HepG2 (cell line): ENCODE measurements around the gene SMCO4. TPM values are rescaled to one million over a fixed set of nuclear protein-coding genes. Genes with fewer than 3 reads are reported as not detected.

Experiments used
- AGO1 ChIP-seq: fragments of 200-400 bp; formaldehyde crosslinking; IDR thresholded peaks from 2 replicates; pipeline ENCODE4 v1.6.1; 2017; ENCODE audit warnings: mild to moderate bottlenecking, low read depth, low read length, moderate library complexity; ENCODE audit not compliant: poor library complexity, severe bottlenecking
- ARNT2 ChIP-seq: sonication (generic); formaldehyde crosslinking; IDR thresholded peaks from 2 replicates; pipeline ENCODE4 v1.8.0; 2022; ENCODE audit warnings: mild to moderate bottlenecking, low read depth, missing genetic modification reagents, moderate library complexity
- FOXP4 ChIP-seq: sonication (generic); formaldehyde crosslinking; IDR thresholded peaks from 2 replicates; pipeline ENCODE4 v1.4.0; 2020; ENCODE audit warnings: missing genetic modification reagents
- HDAC2 ChIP-seq: sonication (generic); formaldehyde crosslinking; IDR thresholded peaks from 2 replicates; pipeline ENCODE4 v1.4.0; 2020; ENCODE audit warnings: missing genetic modification reagents
- HDAC6 ChIP-seq: fragments of 200-600 bp; sonication (generic); IDR thresholded peaks from 2 replicates; pipeline ENCODE4 v1.7.0; 2017; ENCODE audit warnings: mild to moderate bottlenecking, antibody characterized with exemption, low read length, low read depth
- KLF12 ChIP-seq: sonication (generic); formaldehyde crosslinking; IDR thresholded peaks from 2 replicates; pipeline ENCODE4 v1.4.0; 2020; ENCODE audit warnings: missing genetic modification reagents, borderline replicate concordance
- MTF1 ChIP-seq: sonication (generic); formaldehyde crosslinking; IDR thresholded peaks from 2 replicates; pipeline ENCODE4 v1.5.0; 2020; ENCODE audit warnings: missing genetic modification reagents
- MXD4 ChIP-seq: IDR thresholded peaks from 2 replicates; pipeline ENCODE4 v1.6.1; 2016; ENCODE audit warnings: mild to moderate bottlenecking, missing biosample characterization, missing genetic modification reagents
- NR2F2 ChIP-seq: IDR thresholded peaks from 2 replicates; pipeline ENCODE4 v1.6.1; 2012; ENCODE audit warnings: low read depth, inconsistent platforms, borderline replicate concordance
- SAP130 ChIP-seq: IDR thresholded peaks from 2 replicates; pipeline ENCODE4 v1.6.1; 2016; ENCODE audit warnings: low read depth
- SMARCC2 ChIP-seq: fragments of 450-650 bp; IDR thresholded peaks from 2 replicates; pipeline ENCODE4 v1.6.1; 2017; ENCODE audit warnings: antibody characterized with exemption, mild to moderate bottlenecking
- SP140L ChIP-seq: sonication (generic); formaldehyde crosslinking; IDR thresholded peaks from 2 replicates; pipeline ENCODE4 v1.4.0; 2020; ENCODE audit warnings: missing genetic modification reagents, borderline replicate concordance
- TEAD3 ChIP-seq: optimal IDR thresholded peaks from 2 replicates; pipeline ENCODE3; 2016; ENCODE audit warnings: borderline replicate concordance
- ZGPAT ChIP-seq: IDR thresholded peaks from 2 replicates; pipeline ENCODE4 v1.6.1; 2016; ENCODE audit warnings: mild to moderate bottlenecking
- ZKSCAN1 ChIP-seq: fragments of 150-350 bp; IDR thresholded peaks from 2 replicates; pipeline ENCODE4 v1.6.1; 2014; ENCODE audit warnings: low read length
- ZNF264 ChIP-seq: sonication (generic); formaldehyde crosslinking; IDR thresholded peaks from 2 replicates; pipeline ENCODE4 v1.4.0; 2020; ENCODE audit warnings: missing genetic modification reagents
- ZNF350 ChIP-seq: sonication (generic); formaldehyde crosslinking; IDR thresholded peaks from 2 replicates; pipeline ENCODE4 v1.4.0; 2020; ENCODE audit warnings: mild to moderate bottlenecking, low read depth, missing genetic modification reagents, borderline replicate concordance
- ZNF564 ChIP-seq: sonication (generic); formaldehyde crosslinking; IDR thresholded peaks from 2 replicates; pipeline ENCODE4 v1.8.1; 2023; ENCODE audit warnings: mild to moderate bottlenecking, missing genetic modification reagents
- polyA plus RNA-seq, 8 experiments: library from polyadenylated mRNA; depleted of rRNA in 3 of 8; stranded (reverse) in 7 of 8; unstranded in 1 of 8; fragments of >200 nt; fragmentation: Illumina TruSeq in 4 of 8; extraction: Trizol in 4 of 8; gene quantifications; 2 replicates each; pipeline versions ENCODE4 v1.2.1 to v1.2.3, GENCODE V29; 2011 to 2016; ENCODE audit warnings: low read depth in 4 of 8, missing spikeins in 1 of 8, mixed read lengths in 1 of 8; ENCODE audit not compliant: insufficient read depth in 1 of 8
- total RNA-seq, 5 experiments: library from RNA; depleted of rRNA; stranded (reverse); fragments of >200 nt; fragmentation: Illumina TruSeq; extraction: Trizol; gene quantifications; 2 replicates each; pipeline ENCODE4 v1.2.3, GENCODE V29; 2016; ENCODE audit warnings: low read depth in 1 of 5
- TF ChIP-seq, protein P1 (sequence below): sonication (generic); formaldehyde crosslinking; IDR thresholded peaks from 2 replicates; pipeline ENCODE4 v1.8.0; 2022; ENCODE audit warnings: mild to moderate bottlenecking, missing genetic modification reagents
- TF ChIP-seq, protein P2 (sequence below): IDR thresholded peaks from 2 replicates; pipeline ENCODE4 v1.6.1; 2016; ENCODE audit warnings: low read depth, control low read depth
- TF ChIP-seq, protein P3 (sequence below): sonication (generic); formaldehyde crosslinking; IDR thresholded peaks from 2 replicates; pipeline ENCODE4 v1.4.0; 2020; ENCODE audit warnings: missing genetic modification reagents, borderline replicate concordance
- TF ChIP-seq, protein P4 (sequence below): sonication (generic); formaldehyde crosslinking; IDR thresholded peaks from 2 replicates; pipeline ENCODE4 v1.8.1; 2023; ENCODE audit warnings: missing genetic modification reagents, inconsistent platforms, borderline replicate concordance

SMCO4 gene
- total and polyA plus RNA-seq, 2 of the 13 experiments (the other 11 are each of a cell fraction or from before 2014, with no cell fraction given): 10.6 to 28.5 TPM

DNA sequence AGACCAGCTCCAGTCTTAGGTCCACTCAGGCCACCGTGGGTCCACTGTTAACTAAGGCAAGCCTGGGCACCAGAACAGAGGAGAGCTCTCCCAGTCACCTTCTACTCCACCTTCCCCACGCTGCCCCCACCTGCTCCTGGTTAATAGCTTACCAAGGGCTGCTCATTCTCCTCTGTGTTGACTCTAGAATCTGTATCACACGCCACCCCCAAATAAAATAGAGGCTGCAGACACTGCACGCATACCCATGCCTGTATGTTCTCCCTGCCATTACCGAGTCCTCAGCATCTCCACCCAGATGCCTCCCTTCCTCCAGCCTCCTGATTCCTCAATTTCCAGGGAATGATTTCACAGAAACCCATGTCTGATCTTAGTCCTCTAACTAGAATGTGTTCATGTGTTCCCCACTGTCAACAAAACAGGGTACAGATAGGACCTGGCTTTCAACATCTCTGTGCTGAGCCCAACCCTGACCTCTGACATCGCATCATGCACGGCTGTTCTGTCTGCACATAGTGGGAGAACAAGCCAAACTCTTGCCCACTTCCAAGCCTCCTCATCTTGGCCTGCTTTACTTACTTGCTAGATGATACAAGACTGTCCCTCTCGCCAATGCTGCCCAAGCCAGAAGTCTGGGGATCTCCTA is 49.8 kb downstream of the SMCO4 start (continued):
- TF ChIP-seq, protein P1, sequence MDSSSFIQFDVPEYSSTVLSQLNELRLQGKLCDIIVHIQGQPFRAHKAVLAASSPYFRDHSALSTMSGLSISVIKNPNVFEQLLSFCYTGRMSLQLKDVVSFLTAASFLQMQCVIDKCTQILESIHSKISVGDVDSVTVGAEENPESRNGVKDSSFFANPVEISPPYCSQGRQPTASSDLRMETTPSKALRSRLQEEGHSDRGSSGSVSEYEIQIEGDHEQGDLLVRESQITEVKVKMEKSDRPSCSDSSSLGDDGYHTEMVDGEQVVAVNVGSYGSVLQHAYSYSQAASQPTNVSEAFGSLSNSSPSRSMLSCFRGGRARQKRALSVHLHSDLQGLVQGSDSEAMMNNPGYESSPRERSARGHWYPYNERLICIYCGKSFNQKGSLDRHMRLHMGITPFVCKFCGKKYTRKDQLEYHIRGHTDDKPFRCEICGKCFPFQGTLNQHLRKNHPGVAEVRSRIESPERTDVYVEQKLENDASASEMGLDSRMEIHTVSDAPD: peak; percentile 81; the same call in 1 of the 2 replicates
- TF ChIP-seq ZNF264 (no peak), SP140L (CRISPR knock-in tag) (no peak), HDAC6 (no peak), ZNF350 (CRISPR knock-in tag) (peak; percentile 38; the same call in 1 of the 2 replicates), ZNF564 (CRISPR knock-in tag) (no peak), KLF12 (CRISPR knock-in tag) (no peak), ZKSCAN1 (peak; percentile 77), SAP130 (CRISPR knock-in tag) (no peak), HDAC2 (no peak; the same call in 1 of the 2 replicates), TEAD3 (CRISPR knock-in tag) (no peak), ZGPAT (0 out of 2 replicates have a peak, but pooled peaks have one; percentile 53), AGO1 (no peak), ARNT2 (no peak), NR2F2 (peak; percentile 71; the same call in 1 of the 2 replicates), SMARCC2 (no peak), FOXP4 (CRISPR knock-in tag) (peak; percentile 69), MXD4 (CRISPR knock-in tag) (peak; percentile 55; the same call in 1 of the 2 replicates), MTF1 (CRISPR knock-in tag) (no peak)
- TF ChIP-seq, protein P2, sequence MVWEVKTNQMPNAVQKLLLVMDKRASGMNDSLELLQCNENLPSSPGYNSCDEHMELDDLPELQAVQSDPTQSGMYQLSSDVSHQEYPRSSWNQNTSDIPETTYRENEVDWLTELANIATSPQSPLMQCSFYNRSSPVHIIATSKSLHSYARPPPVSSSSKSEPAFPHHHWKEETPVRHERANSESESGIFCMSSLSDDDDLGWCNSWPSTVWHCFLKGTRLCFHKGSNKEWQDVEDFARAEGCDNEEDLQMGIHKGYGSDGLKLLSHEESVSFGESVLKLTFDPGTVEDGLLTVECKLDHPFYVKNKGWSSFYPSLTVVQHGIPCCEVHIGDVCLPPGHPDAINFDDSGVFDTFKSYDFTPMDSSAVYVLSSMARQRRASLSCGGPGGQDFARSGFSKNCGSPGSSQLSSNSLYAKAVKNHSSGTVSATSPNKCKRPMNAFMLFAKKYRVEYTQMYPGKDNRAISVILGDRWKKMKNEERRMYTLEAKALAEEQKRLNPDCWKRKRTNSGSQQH: no peak
- TF ChIP-seq, protein P3, sequence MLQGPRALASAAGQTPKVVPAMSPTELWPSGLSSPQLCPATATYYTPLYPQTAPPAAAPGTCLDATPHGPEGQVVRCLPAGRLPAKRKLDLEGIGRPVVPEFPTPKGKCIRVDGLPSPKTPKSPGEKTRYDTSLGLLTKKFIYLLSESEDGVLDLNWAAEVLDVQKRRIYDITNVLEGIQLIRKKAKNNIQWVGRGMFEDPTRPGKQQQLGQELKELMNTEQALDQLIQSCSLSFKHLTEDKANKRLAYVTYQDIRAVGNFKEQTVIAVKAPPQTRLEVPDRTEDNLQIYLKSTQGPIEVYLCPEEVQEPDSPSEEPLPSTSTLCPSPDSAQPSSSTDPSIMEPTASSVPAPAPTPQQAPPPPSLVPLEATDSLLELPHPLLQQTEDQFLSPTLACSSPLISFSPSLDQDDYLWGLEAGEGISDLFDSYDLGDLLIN (CRISPR knock-in tag): no peak
- TF ChIP-seq, protein P4, sequence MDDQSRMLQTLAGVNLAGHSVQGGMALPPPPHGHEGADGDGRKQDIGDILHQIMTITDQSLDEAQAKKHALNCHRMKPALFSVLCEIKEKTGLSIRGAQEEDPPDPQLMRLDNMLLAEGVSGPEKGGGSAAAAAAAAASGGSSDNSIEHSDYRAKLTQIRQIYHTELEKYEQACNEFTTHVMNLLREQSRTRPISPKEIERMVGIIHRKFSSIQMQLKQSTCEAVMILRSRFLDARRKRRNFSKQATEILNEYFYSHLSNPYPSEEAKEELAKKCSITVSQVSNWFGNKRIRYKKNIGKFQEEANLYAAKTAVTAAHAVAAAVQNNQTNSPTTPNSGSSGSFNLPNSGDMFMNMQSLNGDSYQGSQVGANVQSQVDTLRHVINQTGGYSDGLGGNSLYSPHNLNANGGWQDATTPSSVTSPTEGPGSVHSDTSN (CRISPR knock-in tag): no peak
